ENCODE results near the gene CCL17.
"Not testable (repeated sequence)": the region's sequence is repeated elsewhere in the genome, so short reads cannot be mapped to it uniquely, and the experiment has no call there.

CCL17 gene

GRCh38 chr16:57397493-57397892 is 7.1 kb upstream of the CCL17 start:
- not testable (repeated sequence) for H3K36me3 ChIP-seq (ENCODE audit: control insufficient read depth, insufficient read depth, low read length); H3K4me3 ChIP-seq (ENCODE audit: low read length); H3K27ac ChIP-seq (ENCODE audit: low read depth, low read length); H3K4me1 ChIP-seq (ENCODE audit: control insufficient read depth, low read depth, low read length); H3K18ac ChIP-seq (ENCODE audit: low read length); H3K79me2 ChIP-seq (ENCODE audit: control insufficient read depth, insufficient read depth, low read length); DNase-seq; H3K9ac ChIP-seq (ENCODE audit: low read length); H2AK5ac ChIP-seq (ENCODE audit: low read length); H3K4me2 ChIP-seq (ENCODE audit: low read length); H2BK5ac ChIP-seq (ENCODE audit: low read length); H3K27me3 ChIP-seq (ENCODE audit: insufficient read depth, low read length, poor library complexity); H3K4ac ChIP-seq (ENCODE audit: low read depth, low read length); H3K79me1 ChIP-seq (ENCODE audit: low read length); H2BK120ac ChIP-seq (ENCODE audit: low read depth, low read length); H3K23ac ChIP-seq (ENCODE audit: low read length); H4K5ac ChIP-seq (ENCODE audit: low read length); H4K8ac ChIP-seq (ENCODE audit: low read depth, low read length); H3K56ac ChIP-seq (ENCODE audit: low read length); H2BK15ac ChIP-seq (replicated peaks; ENCODE audit: low read depth)
- no CpG with 5 or more reads among the region's 4 CpGs for WGBS (ENCODE audit: extremely low coverage, insufficient coverage, low lambda C conversion rate)

GRCh38 chr16:57401943-57402640 is 2.5 kb upstream of the CCL17 start:
- Histone ChIP-seq H3K4ac (ENCODE audit: low read depth, low read length) (no peak overlapping the region), H4K5ac (ENCODE audit: low read length) (no peak overlapping the region), H3K9ac (ENCODE audit: low read length) (no peak overlapping the region), H3K36me3 (ENCODE audit: control insufficient read depth, insufficient read depth, low read length) (no peaks in the 10 kb centered on the region), H3K56ac (ENCODE audit: low read length) (no peak overlapping the region), H3K23ac (ENCODE audit: low read length) (no peak overlapping the region), H3K79me2 (ENCODE audit: control insufficient read depth, insufficient read depth, low read length) (no peaks in the 10 kb centered on the region), H3K27me3 (ENCODE audit: insufficient read depth, low read length, poor library complexity) (no peaks in the 10 kb centered on the region), H2BK120ac (ENCODE audit: low read depth, low read length) (no peak overlapping the region), H2BK5ac (ENCODE audit: low read length) (no peak overlapping the region), H2AK5ac (ENCODE audit: low read length) (no peak overlapping the region), H3K4me1 (ENCODE audit: control insufficient read depth, low read depth, low read length) (no peaks in the 10 kb centered on the region), H3K4me3 (ENCODE audit: low read length) (no peak overlapping the region), H3K4me2 (ENCODE audit: low read length) (no peak overlapping the region), H3K18ac (ENCODE audit: low read length) (no peak overlapping the region), H4K8ac (ENCODE audit: low read depth, low read length) (no peak overlapping the region), H3K27ac (ENCODE audit: low read depth, low read length) (no peak overlapping the region), H3K79me1 (ENCODE audit: low read length) (no peaks in the 10 kb centered on the region), H2BK15ac (replicated peaks; ENCODE audit: low read depth) (no peak overlapping the region)
- no peak for DNase-seq
- WGBS (ENCODE audit: extremely low coverage, insufficient coverage, low lambda C conversion rate), result no CpG with 5 or more reads among the region's 7 CpGs

- H3K4me3 ChIP-seq (ENCODE audit: low read length), result no peak overlapping the region
- no peak overlapping the region for H3K4ac ChIP-seq (ENCODE audit: low read depth, low read length)
- H3K56ac ChIP-seq (ENCODE audit: low read length), result no peak overlapping the region
- H3K4me2 ChIP-seq (ENCODE audit: low read length), result no peak overlapping the region
- H3K9ac ChIP-seq (ENCODE audit: low read length), result no peak overlapping the region
- H3K18ac ChIP-seq (ENCODE audit: low read length), result no peak overlapping the region
- no CpG with 5 or more reads among the region's 3 CpGs for WGBS (ENCODE audit: extremely low coverage, insufficient coverage, low lambda C conversion rate)
- H3K27ac ChIP-seq (ENCODE audit: low read depth, low read length), result no peak overlapping the region
- no peak overlapping the region for H2BK5ac ChIP-seq (ENCODE audit: low read length)
- H3K79me1 ChIP-seq (ENCODE audit: low read length), result no peaks in the 10 kb centered on the region
- no peak for DNase-seq
- no peaks in the 10 kb centered on the region for H3K36me3 ChIP-seq (ENCODE audit: control insufficient read depth, insufficient read depth, low read length)
- no peak overlapping the region for H2AK5ac ChIP-seq (ENCODE audit: low read length)
- no peak overlapping the region for H4K8ac ChIP-seq (ENCODE audit: low read depth, low read length)
- no peaks in the 10 kb centered on the region for H3K79me2 ChIP-seq (ENCODE audit: control insufficient read depth, insufficient read depth, low read length)
- no peak overlapping the region for H2BK15ac ChIP-seq (replicated peaks; ENCODE audit: low read depth)
- no peak overlapping the region for H3K23ac ChIP-seq (ENCODE audit: low read length)
- no peaks in the 10 kb centered on the region for H3K27me3 ChIP-seq (ENCODE audit: insufficient read depth, low read length, poor library complexity)
- H4K5ac ChIP-seq (ENCODE audit: low read length), result no peak overlapping the region
- H2BK120ac ChIP-seq (ENCODE audit: low read depth, low read length), result no peak overlapping the region
- H3K4me1 ChIP-seq (ENCODE audit: control insufficient read depth, low read depth, low read length), result no peaks in the 10 kb centered on the region
Measured at GRCh38 chr16:57405097-57405496, 530 bp downstream of the CCL17 start.

GRCh38 chr16:57406881-57407280 is 2.3 kb downstream of the CCL17 start:
- no peak overlapping the region for H3K9ac ChIP-seq (ENCODE audit: low read length)
- no peak for DNase-seq
- H3K79me1 ChIP-seq (ENCODE audit: low read length), result no peaks in the 10 kb centered on the region
- H3K4me2 ChIP-seq (ENCODE audit: low read length), result no peak overlapping the region
- no peak overlapping the region for H3K56ac ChIP-seq (ENCODE audit: low read length)
- H3K4me1 ChIP-seq (ENCODE audit: control insufficient read depth, low read depth, low read length), result no peaks in the 10 kb centered on the region
- H3K18ac ChIP-seq (ENCODE audit: low read length), result no peak overlapping the region
- no peaks in the 10 kb centered on the region for H3K79me2 ChIP-seq (ENCODE audit: control insufficient read depth, insufficient read depth, low read length)
- no peak overlapping the region for H2AK5ac ChIP-seq (ENCODE audit: low read length)
- H3K27ac ChIP-seq (ENCODE audit: low read depth, low read length), result no peak overlapping the region
- no peak overlapping the region for H2BK5ac ChIP-seq (ENCODE audit: low read length)
- no peaks in the 10 kb centered on the region for H3K36me3 ChIP-seq (ENCODE audit: control insufficient read depth, insufficient read depth, low read length)
- H4K8ac ChIP-seq (ENCODE audit: low read depth, low read length), result no peak overlapping the region
- no peak overlapping the region for H3K4me3 ChIP-seq (ENCODE audit: low read length)
- no CpG with 5 or more reads among the region's 2 CpGs for WGBS (ENCODE audit: extremely low coverage, insufficient coverage, low lambda C conversion rate)
- no peak overlapping the region for H2BK15ac ChIP-seq (replicated peaks; ENCODE audit: low read depth)
- no peak overlapping the region for H4K5ac ChIP-seq (ENCODE audit: low read length)
- H2BK120ac ChIP-seq (ENCODE audit: low read depth, low read length), result no peak overlapping the region
- no peak overlapping the region for H3K4ac ChIP-seq (ENCODE audit: low read depth, low read length)
- H3K27me3 ChIP-seq (ENCODE audit: insufficient read depth, low read length, poor library complexity), result no peaks in the 10 kb centered on the region
- H3K23ac ChIP-seq (ENCODE audit: low read length), result no peak overlapping the region

GRCh38 chr16:57407521-57408353 is 3.2 kb downstream of the CCL17 start:
- no peak overlapping the region for H3K9ac ChIP-seq (ENCODE audit: low read length)
- no peak overlapping the region for H3K4ac ChIP-seq (ENCODE audit: low read depth, low read length)
- no peak overlapping the region for H2BK15ac ChIP-seq (replicated peaks; ENCODE audit: low read depth)
- H4K5ac ChIP-seq (ENCODE audit: low read length), result no peak overlapping the region
- H3K36me3 ChIP-seq (ENCODE audit: control insufficient read depth, insufficient read depth, low read length), result no peaks in the 10 kb centered on the region
- H3K56ac ChIP-seq (ENCODE audit: low read length), result no peak overlapping the region
- H3K4me2 ChIP-seq (ENCODE audit: low read length), result no peak overlapping the region
- H2AK5ac ChIP-seq (ENCODE audit: low read length), result no peak overlapping the region
- no peak overlapping the region for H4K8ac ChIP-seq (ENCODE audit: low read depth, low read length)
- no peak overlapping the region for H2BK5ac ChIP-seq (ENCODE audit: low read length)
- H3K23ac ChIP-seq (ENCODE audit: low read length), result no peak overlapping the region
- 100% methylated on average over 4 of the region's 5 CpGs for WGBS (ENCODE audit: extremely low coverage, insufficient coverage, low lambda C conversion rate)
- H3K79me1 ChIP-seq (ENCODE audit: low read length), result no peaks in the 10 kb centered on the region
- H3K27ac ChIP-seq (ENCODE audit: low read depth, low read length), result no peak overlapping the region
- no peak overlapping the region for H3K4me3 ChIP-seq (ENCODE audit: low read length)
- no peaks in the 10 kb centered on the region for H3K27me3 ChIP-seq (ENCODE audit: insufficient read depth, low read length, poor library complexity)
- no peak overlapping the region for H2BK120ac ChIP-seq (ENCODE audit: low read depth, low read length)
- no peak for DNase-seq
- no peaks in the 10 kb centered on the region for H3K79me2 ChIP-seq (ENCODE audit: control insufficient read depth, insufficient read depth, low read length)
- no peak overlapping the region for H3K18ac ChIP-seq (ENCODE audit: low read length)
- H3K4me1 ChIP-seq (ENCODE audit: control insufficient read depth, low read depth, low read length), result no peaks in the 10 kb centered on the region
